GM21825 (cell line): ENCODE data around the gene ANXA4.

Experiments
- ATAC-seq: cut with Tn5 transposase; IDR thresholded peaks from one replicate; pipeline ENCODE4 v1.9.1; 2021; ENCODE audit warnings: mild to moderate bottlenecking, moderate library complexity; ENCODE audit not compliant: unreplicated experiment

ANXA4 gene

DNA sequence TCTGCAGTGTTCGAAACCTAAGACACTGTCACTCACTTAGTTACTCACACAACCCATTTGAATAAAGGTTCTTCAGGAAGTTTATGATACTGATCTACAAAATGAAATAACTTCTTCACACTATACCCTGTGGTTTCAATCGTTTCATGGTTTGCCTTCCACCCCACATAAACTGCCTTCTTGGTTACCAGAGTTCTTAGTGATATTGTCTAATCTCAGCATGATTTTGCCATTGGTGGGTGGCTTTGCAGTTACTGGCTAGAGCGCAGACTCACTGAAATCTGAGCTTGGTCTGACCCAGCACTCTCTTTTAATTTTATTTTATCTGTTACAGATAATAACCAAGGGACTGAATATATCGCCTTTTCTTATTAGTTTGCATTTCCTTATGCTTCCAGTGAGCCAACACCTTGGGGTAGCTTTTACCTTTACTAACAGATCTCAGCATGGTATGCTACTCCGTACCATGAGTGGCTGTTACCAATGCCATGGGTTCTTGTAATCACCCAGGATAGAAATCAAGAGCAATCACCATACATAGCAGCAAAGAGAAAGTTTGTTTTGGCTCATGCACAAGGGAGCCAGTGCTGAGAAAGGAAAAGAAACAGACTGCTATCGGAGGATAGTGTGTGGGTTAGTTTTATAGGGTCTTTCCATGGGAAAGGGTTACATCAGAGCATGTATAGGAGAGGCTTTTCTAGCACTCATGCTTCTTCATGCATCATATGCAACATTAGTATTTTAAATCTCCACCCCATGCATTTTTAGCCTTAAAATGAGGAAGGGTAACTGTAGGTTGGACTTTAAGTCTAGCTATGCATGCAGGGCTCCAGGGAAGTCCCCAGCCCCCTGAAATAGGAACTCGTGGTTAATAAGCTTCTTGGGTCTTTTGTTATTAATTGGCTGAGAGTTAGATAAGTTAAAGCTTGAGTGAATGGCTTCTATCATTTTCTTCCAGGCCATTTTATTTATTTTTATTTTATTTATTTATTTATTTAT lies 33.3 kb downstream of the ANXA4 start:
- ATAC-seq, result no peak

DNA sequence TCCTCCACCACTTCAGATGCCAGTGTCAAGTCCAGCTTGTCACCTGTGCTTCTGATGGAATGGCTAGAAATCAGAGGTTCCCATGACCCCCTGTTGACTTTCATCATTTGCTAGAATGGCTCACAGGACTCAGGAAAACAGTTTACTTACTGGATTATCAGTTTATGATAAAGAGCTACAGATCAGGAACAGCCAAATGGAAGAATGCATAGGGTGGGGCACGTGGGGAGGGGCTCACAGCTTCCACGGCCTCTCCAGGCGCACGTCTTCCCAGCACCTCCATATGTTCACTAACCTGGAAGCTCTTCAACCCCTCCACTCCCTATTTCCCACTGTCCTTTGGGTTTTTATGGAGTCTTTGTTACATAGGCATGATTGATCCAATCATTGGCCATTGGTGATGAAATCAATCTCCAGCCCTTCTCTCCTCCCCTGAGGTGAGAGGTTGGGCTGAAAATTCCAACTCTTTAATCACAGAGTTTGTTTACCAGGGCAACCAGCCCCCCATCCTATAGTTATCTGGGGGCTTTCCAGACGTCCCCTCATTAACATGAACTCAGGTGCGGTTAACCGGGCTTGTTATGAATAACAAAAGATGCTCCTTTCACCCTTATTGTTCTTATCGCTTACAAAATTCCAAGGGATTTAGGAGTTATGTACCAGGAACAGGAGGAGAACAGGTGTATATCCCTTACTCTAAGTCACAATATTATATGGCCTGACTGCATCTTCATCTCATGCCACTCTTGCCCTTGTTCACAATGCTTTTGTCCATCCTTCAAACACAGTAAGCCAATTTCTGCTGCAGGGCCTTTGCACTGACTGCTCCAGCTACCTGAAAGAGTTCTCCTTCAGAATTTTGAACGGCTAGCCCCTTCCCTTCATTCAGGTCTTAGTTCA lies 35.2 kb downstream of the ANXA4 start:
- no peak for ATAC-seq

DNA sequence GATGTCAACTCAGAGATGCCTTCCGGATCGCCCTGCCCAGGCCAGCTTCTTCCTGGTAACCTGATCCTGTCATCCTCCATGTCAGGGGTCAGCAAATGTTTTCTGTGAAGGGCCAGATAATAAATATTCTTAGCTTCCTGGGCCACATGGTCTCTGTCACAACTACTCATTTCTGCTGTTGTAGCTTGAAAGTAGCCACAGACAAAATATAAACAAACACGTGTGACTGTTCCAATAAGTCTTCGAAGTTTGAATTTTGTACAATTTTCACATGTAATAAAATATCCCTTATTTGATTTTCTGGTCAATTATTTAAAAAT lies 35.8 kb downstream of the ANXA4 start:
- no peak for ATAC-seq

DNA sequence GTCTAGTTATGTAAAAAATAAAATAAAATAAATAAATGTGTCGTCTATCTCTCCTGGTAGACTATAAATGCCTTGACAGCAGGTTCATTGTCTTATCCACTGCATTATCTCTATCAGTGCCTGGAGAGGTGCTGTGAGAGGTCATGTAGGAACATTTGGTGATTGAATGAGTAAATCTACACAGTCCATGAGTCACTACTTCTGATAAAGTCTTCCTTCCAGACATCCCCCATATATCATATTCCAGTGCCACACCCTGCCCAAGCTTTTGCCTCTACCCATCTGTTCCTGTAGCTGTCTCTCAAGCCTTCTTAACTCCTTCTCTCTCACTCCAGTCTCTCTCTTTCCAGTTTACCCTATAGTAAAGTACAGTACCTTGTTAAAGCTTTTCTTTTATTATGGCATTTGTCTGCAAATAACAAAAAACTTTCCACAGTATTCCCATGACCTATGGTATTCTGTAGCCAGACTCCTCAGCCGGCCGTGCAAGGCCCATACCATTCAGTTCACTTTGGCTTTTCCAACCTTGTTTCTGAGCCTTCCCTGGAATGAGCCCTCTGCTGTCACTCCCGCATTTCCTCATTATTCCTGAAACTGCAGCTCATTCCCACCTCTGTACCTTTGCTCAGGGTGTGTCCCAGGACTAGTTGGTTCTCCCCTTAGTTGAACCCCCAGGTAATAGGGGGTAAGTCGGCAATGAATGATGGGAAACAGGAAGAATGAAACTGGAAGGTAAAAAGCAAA lies 37.5 kb downstream of the ANXA4 start:
- no peak for ATAC-seq

DNA sequence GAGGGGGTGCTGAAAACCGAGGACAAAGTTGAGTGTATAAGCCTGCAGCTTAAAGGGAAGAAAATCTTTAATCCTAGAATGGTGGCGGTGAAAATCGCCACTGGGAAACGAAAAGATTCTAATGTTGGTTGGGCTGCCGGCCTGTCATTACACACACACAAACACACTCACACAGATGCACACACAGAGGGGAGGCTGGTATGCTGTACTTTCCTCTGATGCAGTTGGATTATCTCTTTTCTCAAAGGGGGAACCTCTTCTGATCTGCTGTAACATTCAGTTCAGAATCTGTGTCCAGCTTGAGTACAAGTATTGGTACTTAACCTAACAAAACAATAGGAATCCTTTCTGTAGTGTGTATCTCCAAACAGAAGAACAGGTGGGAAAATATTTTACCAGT lies 39.0 kb downstream of the ANXA4 start:
- no peak for ATAC-seq

DNA sequence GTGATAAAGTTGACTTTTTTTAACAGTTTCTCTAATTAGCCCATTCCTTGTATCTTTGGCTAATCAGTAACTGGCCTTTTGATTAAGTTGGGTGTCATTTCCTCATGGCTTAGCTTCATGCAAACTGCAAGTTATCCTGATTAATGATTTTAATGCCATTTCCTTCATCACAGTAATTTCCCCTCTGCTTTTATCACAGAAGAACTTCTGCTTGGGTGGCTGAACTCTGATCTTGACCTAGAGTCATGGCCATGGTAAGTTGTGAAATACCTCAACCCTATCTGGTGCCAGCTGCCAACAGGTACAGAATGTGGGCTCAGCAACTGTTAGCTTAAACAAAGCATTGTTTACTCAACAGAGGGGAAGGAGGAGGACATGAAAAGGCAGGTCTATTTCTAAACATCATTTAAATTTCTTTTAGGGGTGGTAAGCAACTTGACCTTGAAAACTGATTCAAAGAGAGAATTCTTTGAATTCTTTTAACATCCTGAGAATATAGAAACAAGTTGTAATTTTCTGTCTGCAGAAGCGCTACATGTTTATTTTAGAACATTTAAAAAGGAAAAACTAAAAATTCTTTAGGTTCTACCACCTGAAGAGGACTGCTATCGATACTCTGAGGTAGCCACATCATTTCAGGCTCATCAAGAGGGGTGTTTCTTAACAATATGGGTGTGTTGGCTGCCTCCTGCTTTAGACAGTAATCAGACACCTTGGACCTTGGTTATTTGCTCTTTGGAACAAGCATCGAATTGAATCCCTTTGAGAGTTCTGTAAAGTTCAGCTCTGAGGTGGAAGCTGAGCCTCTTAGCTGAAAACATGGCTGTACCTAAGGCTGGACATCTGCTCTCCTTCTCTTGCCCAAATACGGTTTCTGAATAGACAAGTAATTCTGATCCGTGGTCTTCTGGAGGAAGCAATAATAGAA lies 39.7 kb downstream of the ANXA4 start:
- ATAC-seq, result peak; percentile 62

DNA sequence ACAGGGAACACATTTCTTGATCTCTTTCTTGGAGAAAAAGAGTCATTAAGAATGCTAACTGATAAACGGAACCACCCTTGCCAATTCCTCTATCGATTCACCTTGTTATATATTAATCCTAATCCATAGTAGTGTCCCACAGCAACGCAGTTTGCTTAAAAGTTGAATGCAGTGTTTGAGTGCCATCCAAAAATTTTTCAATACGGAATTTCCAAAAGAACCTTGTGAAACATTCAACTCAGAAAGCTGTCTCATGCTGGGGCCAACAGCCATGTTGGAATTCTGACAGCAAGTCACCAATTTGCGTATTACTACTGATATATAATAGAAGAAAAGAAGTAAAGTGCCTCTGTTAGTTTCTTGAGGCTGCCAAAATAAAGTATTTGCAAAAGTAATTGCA lies 42.3 kb downstream of the ANXA4 start:
- no peak for ATAC-seq

DNA sequence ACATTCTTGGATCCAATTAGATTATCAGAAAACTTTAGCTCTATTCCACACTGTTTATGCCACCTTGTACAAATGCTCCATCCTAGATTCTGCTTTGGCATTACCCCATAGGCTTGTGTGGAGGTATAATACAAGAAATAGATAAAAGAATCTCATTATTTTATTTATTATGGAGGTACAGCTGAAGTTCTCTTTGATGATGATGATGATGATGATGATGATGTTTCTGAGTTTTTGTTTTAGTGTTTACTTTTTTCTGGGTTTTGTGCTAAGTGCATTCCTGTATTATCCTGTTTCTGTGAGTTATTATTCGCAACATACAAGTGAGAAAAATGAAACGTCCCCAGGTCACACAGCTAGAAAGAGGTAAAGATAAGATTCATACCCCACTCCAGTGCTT lies 43.4 kb downstream of the ANXA4 start:
- no peak for ATAC-seq

DNA sequence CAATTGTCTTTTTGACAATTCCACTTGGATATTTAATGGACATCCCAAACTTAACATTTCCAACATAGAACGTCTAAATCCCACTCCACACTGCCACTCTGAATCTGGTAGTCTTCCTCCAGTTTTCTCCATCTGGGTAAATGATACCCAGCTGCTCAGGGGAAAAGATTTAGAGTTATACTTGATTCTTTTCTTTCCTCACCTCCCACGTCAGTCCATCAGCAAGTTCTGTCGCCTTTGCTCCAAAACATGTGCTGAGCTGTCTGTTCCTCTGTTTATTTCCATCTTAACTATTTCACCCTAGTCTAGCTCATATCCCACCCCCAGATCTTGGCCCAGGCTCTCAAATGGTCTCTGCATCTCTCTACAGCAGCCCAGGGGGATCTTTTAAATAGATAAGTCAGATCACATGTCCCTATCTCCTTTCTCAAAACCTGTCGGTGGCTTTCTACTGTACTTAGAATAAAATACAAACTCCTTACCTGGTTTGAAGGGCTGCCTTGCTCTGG lies 44.2 kb downstream of the ANXA4 start:
- no peak for ATAC-seq

DNA sequence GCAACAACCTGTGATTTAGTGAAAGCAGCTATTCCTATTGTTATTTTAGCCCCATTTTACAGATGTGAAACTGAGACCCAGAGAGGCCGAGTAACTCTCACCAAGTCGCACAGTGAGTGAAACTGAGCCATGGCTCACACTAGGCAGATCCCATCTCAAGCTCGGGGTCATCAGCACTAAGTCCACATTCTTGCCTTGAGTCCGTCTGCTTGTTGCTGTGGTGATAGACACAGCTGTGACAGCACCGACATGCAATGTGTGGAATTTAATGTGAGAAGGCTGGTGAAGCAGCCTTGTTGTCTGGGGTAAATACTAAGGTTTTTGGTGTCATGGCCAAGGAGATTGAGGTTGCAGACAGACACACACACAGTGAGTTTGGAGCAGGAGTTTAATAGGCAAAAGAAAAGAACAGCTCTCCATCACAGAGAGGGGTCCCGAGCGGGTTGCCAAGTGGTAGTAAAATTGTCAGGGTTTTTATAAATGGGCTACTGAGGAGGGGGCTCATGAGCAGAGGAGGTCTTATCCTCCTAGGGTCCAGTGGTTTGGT lies 47.3 kb downstream of the ANXA4 start:
- ATAC-seq, result no peak

DNA sequence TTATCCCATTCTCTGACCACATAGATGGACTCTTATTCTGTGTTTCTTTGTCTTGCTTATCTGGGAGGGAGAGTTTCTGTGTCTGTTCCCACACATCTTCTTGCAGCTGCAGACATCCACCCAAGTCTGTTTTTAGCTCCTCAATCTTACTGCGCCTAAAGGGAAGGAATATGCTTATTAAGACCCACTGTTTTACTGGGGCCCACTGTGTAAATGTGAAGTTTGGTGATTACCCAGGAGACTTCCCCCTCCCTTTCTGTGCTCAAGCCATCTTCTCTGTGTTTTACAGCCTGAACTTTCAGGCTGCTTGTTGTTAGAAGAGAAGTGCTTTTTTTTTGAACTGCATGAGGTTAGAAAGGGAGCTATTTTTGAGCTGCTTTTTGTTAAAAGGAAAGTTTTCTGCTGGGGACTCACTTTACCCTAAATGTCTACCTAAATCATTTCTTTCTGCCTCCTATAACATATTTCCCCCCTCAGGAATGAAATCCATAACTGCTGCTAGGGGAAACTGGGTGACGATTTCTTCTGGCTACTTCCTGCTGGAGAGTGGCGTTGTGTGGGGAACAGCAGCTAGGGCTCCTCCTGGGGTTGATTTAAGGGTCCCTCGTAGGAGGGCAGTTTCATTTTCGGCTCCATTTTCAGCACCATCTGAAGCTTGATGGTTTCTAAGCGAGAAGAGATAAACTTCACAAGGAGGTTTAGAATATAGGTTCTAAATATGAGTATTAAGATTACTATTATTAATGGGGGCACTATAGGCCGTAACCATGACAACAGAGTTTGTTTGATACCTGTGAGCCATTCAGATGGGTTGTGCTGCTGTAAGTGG lies 48.1 kb downstream of the ANXA4 start:
- ATAC-seq, result peak; percentile 36

DNA sequence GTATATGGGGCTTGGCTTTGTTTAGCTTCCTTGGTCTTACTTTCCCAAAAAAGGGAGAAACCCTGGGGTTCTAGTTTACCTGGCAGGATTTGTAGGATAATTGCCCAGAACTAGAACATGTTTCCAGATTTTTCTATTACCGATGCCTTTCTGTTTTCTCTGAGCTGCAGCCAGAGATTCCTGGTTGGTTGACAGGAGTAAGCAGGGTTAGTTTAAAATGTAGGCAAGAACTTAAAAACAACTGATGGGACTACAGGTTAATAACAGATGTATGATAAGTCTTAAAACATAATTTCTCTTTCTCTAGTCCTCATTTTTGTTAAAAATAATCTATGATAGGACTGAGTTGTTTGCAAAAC lies 48.6 kb downstream of the ANXA4 start:
- no peak for ATAC-seq

DNA sequence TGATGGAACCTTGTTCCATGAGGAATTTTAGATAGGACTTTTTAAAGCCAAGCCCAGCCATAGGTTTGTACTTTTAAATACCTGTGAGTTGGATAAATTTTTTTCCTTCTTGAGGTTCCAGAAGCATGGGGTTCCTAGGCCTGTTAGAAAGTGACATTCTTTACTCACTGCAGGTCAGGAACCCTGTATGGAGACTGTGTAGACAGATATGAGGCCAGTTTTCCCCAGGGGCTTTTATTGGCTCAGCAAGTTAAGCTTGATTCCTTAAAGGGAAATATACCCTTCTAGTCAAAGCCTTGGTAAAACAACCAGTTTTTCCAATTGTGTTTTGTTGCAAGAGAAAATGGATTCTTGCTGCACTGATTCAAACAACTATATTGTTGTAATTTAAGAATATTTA lies 49.1 kb downstream of the ANXA4 start:
- ATAC-seq, result no peak

DNA sequence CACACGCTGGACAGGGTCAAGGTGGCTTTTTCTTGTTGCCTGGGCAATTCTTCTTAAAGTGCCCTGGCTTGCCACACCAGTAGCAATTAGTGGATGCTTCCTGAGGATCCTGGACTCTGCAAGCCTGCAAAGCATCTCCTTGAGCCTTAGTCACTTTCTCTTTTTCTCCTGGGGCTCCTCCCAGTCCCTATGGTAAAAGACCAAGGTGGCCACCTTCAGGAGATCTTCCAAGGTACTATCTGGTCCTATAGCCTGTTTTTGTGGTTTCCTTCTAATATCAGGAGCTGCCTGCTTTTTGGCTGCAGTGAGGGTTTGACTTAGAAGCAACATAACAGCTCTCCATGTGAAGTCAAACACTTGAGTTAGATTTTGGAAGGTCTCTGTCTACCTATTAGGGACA lies 54.2 kb downstream of the ANXA4 start:
- ATAC-seq, result no peak

DNA sequence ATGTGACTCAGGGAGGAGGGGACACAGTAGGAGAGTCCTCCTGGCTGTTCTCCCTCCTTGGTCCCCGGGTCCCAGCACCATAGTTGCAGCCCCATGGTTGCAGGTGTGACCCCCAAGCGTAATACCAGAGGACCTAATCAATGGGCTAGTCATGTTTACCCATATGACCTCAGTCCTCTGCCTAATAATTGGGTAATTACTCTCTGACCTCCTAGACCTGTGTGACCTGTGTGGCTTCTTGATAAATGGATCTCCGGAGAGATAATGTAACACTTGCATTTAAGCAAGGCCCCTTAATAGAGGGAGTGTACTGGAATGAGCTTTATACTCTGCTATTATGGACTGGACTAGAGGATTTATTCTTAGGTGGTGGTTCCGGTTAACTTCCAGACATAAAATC lies 55.3 kb downstream of the ANXA4 start:
- ATAC-seq, result no peak

DNA sequence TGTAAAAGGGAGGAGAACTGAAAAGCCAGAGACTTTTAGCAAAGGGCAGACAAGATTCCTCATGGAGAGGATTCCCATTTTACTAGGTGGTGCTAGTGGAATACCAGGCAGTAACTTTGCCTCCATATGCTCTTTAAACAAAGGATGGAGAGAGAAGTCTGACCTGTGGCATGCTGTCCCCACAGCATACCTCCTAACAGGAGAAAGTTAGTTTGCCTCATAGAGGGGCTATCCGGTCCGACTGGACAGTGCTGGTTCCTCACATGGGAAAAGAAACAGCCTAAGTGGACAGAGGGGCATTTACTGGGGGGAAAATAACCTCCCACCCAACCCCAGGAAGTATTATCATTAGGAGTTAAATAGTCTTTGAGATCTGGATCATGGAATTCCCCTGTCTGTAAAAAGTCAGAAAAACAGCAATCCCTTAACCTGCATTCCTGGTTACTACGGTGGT lies 55.9 kb downstream of the ANXA4 start:
- no peak for ATAC-seq

DNA sequence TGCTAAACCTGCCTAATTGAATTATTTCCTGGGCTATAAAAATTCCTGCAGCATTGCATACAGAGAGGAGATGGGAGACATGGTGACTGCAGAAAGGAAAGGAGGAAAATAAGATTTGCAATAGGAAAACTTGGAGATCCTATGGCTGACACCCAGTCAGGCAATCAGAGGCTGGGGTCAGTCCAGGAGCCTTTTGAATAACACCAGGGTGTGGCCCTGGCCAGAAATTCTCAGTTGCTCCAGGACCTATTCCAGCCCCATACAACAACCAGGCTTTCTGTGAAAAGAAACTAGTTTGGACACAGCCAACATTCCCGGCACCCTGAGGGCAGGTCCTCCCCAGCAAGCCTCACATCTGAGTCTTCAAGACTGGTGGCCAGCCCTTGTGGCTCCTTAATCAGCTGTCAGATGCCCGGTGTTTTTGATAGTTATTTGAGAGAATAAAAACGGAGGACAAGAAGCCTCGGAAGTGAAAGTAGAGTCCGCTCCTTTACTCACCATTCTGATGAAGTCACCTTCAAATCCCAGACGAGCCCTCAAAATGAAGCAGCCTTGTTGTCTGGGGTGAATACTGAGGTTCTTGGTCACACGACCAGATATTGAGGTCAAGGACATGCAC lies 56.5 kb downstream of the ANXA4 start:
- peak; percentile 20 for ATAC-seq

DNA sequence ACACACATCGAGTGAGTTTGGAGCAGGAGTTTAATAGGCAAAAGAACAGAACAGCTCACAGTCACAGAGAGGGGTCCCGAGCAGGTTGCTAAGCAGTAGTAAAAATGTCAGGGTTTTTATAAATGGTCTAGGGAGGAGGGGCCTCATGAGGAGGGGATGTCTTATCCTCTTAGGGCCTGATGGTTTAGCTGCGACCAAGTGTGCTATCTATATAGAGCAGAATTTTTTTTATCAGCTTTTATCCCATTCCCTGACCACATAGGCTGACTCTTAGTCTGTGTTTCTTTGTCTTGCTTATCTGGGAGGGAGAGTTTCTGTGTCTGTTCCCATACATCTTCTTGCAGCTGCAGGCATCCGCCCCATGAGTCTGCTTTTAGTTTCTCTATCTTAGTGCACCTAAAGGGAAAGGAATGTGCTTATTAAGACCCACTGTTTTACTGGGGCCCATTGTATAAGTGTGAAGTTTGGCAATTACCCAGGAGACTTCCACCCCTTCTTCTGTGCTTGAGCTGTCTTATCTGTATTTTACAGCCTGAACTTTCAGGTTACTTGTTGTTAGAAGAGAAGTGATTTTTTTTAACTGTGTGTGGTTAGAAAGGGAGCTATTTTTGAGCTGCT lies 57.1 kb downstream of the ANXA4 start:
- ATAC-seq, result peak; percentile 45
